ENCODE results near the gene ACYP2.

The ACYP2 gene

DNA sequence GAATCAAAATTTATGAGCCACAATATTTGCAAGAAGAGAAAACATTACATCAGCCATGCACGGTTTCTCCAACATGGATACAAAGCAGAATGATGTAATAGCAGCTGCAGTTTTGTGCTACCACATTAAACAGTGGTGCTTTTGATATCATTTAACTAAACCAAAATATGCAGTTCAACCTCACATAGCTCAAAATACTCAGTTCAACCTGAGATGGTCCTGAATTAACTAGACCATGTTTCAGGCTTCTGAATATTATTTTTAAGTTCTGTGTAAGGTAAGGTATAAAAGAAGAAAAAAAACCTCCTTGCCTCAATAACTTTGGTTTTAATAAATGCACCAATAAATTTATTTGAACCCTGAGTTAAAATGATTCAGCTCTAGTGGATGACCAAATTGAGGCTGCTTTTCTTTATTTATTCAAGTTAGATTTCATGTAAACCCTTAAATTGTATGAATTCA, 159.4 kb downstream of the ACYP2 start:
- TF ChIP-seq, protein P1, sequence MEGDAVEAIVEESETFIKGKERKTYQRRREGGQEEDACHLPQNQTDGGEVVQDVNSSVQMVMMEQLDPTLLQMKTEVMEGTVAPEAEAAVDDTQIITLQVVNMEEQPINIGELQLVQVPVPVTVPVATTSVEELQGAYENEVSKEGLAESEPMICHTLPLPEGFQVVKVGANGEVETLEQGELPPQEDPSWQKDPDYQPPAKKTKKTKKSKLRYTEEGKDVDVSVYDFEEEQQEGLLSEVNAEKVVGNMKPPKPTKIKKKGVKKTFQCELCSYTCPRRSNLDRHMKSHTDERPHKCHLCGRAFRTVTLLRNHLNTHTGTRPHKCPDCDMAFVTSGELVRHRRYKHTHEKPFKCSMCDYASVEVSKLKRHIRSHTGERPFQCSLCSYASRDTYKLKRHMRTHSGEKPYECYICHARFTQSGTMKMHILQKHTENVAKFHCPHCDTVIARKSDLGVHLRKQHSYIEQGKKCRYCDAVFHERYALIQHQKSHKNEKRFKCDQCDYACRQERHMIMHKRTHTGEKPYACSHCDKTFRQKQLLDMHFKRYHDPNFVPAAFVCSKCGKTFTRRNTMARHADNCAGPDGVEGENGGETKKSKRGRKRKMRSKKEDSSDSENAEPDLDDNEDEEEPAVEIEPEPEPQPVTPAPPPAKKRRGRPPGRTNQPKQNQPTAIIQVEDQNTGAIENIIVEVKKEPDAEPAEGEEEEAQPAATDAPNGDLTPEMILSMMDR (IDR thresholded peaks at IDR 0.05; ENCODE audit: low read depth, low read length) = no peak
- peak; percentile 37 for DNase-seq (ENCODE audit: extremely low read depth, low read depth)

GRCh38 chr2:54275541-54275940, 160.1 kb downstream of the ACYP2 start:
- TF ChIP-seq, protein P1 (IDR thresholded peaks at IDR 0.05; ENCODE audit: low read depth, low read length) = no peak
- DNase-seq (ENCODE audit: extremely low read depth, low read depth) = no peak

DNA sequence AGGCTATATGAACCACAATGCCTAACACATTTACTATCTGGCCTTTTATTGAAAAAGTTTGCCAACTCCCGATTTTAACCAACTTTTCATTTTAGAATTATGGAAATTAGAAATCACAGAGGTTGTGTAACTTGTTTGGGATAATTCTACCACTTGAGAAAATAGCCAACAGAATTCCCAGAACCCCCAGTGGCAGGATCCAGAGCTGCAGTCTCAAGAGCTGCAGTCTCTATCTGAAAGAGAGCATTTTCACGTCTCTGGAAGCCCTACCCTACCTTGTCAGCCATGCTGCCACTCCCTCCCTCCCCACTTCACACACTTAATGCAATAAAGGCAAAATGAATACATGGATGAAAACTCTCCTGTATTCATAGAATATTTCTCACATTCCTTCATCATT, 164.0 kb downstream of the ACYP2 start:
- DNase-seq (ENCODE audit: extremely low read depth, low read depth) = no peak
- TF ChIP-seq, protein P1 (IDR thresholded peaks at IDR 0.05; ENCODE audit: low read depth, low read length) = peak; percentile 2; the same call in 1 of the 2 replicates

DNA sequence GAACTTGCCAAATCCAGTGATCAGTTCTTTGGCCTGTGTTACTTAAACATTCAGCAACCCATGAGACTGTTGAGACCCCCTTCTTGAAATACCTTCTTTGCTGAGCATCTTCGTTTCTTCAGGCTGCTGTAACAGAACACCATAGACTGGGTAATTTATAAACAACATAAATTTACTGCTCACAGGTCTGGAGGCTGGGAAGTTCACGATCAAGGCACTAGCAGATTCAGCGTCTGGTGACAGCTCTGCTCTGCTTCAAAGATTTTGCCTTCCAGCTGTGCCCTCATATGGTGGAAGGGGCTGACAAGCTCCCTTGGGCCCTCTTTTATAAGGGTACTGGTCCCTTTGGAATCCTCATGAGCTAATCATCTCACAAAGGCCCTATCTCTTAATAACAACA, 169.4 kb downstream of the ACYP2 start:
- TF ChIP-seq, protein P1 (IDR thresholded peaks at IDR 0.05; ENCODE audit: low read depth, low read length) = no peak
- no peak for DNase-seq (ENCODE audit: extremely low read depth, low read depth)

DNA sequence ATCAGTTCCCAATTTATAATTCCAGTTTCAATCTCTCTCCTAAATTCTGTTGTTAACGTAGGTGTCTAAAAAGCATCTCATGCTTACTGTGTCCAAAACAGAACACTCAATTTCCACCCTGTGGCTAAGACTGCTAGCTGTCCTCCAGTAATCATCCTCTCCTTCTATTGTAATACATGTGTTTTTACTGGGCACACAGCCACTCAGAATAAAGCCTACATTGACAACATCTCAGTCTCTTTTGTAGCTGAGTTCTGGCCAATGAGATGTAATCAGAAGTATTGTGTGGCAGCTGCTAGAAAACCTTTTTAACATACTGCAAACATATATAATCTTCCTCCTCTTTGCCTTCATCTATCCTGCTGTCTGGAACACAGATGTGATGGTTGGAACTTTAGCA, 170.0 kb downstream of the ACYP2 start:
- TF ChIP-seq, protein P1 (IDR thresholded peaks at IDR 0.05; ENCODE audit: low read depth, low read length) = no peak
- no peak for DNase-seq (ENCODE audit: extremely low read depth, low read depth)

GRCh38 chr2:54287532-54287931, 172.1 kb downstream of the ACYP2 start:
- TF ChIP-seq, protein P1 (IDR thresholded peaks at IDR 0.05; ENCODE audit: low read depth, low read length) = no peak
- DNase-seq (ENCODE audit: extremely low read depth, low read depth) = no peak

GRCh38 chr2:54289917-54290316, 174.5 kb downstream of the ACYP2 start:
- no peak for DNase-seq (ENCODE audit: extremely low read depth, low read depth)
- TF ChIP-seq, protein P1 (IDR thresholded peaks at IDR 0.05; ENCODE audit: low read depth, low read length) = no peak

Data from AG09319 (cell line).